GM12878 (cell line): ENCODE data around the gene VSIG10L2. TPM values are rescaled to one million over a fixed set of nuclear protein-coding genes. Genes with fewer than 3 reads are reported as not detected.

Experiments
- ATF7 ChIP-seq: fragments of 450-650 bp; IDR thresholded peaks from 2 replicates; pipeline ENCODE4 v1.6.1; 2016; ENCODE audit warnings: low read depth, mild to moderate bottlenecking
- BHLHE40 ChIP-seq, 2 experiments: fragments of 450-650 bp in 1 of 2; IDR thresholded peaks; 2 replicates each; pipeline ENCODE4 v1.6.1; 2011 to 2017; ENCODE audit warnings: low read depth in 2 of 2, borderline replicate concordance in 1 of 2, improper control_type of control experiment in 1 of 2, low read length in 1 of 2, mild to moderate bottlenecking in 1 of 2
- BMI1 ChIP-seq: fragments of 450-650 bp; IDR thresholded peaks from 2 replicates; pipeline ENCODE4 v1.6.1; 2016; ENCODE audit warnings: mild to moderate bottlenecking, moderate library complexity, borderline replicate concordance
- CEBPZ ChIP-seq: fragments of 150-350 bp; IDR thresholded peaks from 2 replicates; pipeline ENCODE4 v1.6.1; 2016; ENCODE audit warnings: low read depth, low read length
- EGR1 ChIP-seq, 2 experiments: IDR thresholded peaks; 1 replicate in 1 of 2; 2 replicates in 1 of 2; pipeline ENCODE4 v1.6.1; 2011 to 2012; ENCODE audit warnings: low read depth in 2 of 2, low read length in 2 of 2, borderline replicate concordance in 1 of 2, mild to moderate bottlenecking in 1 of 2, moderate library complexity in 1 of 2
- HDGF ChIP-seq: fragments of 450-650 bp; IDR thresholded peaks from 2 replicates; pipeline ENCODE4 v1.6.1; 2016; ENCODE audit warnings: antibody characterized with exemption
- HSF1 ChIP-seq: fragments of 150-350 bp; IDR thresholded peaks from 2 replicates; pipeline ENCODE4 v1.6.1; 2014; ENCODE audit warnings: mild to moderate bottlenecking, low read depth, low read length
- IKZF1 ChIP-seq: fragments of 450-650 bp; conservative IDR thresholded peaks from 2 replicates; pipeline ENCODE4 v1.6.1; 2017; ENCODE audit warnings: antibody characterized with exemption, mild to moderate bottlenecking
- JUNB ChIP-seq: IDR thresholded peaks from 2 replicates; pipeline ENCODE4 v1.6.1; 2016; ENCODE audit warnings: antibody characterized with exemption, mild to moderate bottlenecking
- MEF2B ChIP-seq: fragments of 450-650 bp; IDR thresholded peaks from 2 replicates; pipeline ENCODE4 v1.6.1; 2018; ENCODE audit warnings: mild to moderate bottlenecking, moderate library complexity; ENCODE audit not compliant: partially characterized antibody, poor library complexity, severe bottlenecking
- MTA2 ChIP-seq: fragments of 450-650 bp; IDR thresholded peaks from 2 replicates; pipeline ENCODE4 v1.6.1; 2016; ENCODE audit warnings: low read depth, mild to moderate bottlenecking, moderate library complexity
- MYB ChIP-seq: fragments of 150-350 bp; IDR thresholded peaks from 2 replicates; pipeline ENCODE4 v1.6.1; 2014; ENCODE audit warnings: mild to moderate bottlenecking, low read depth, low read length, borderline replicate concordance
- POLR2AphosphoS2 ChIP-seq: IDR thresholded peaks from 2 replicates; pipeline ENCODE4 v1.6.1; 2011; ENCODE audit warnings: low read depth, mild to moderate bottlenecking, low read length, improper control_type of control experiment, moderate library complexity
- RB1 ChIP-seq: fragments of 450-650 bp; formaldehyde crosslinking; IDR thresholded peaks from 2 replicates; pipeline ENCODE4 v1.6.1; 2017; ENCODE audit warnings: mild to moderate bottlenecking, borderline replicate concordance
- RCOR1 ChIP-seq: conservative IDR thresholded peaks from 2 replicates; pipeline ENCODE4 v1.6.1; 2012; ENCODE audit warnings: low read depth, low read length, improper control_type of control experiment
- RELB ChIP-seq: fragments of 450-650 bp; IDR thresholded peaks from 2 replicates; pipeline ENCODE4 v1.6.1; 2017; ENCODE audit warnings: low read depth, mild to moderate bottlenecking, moderate library complexity
- RUNX3 ChIP-seq: IDR thresholded peaks from 2 replicates; pipeline ENCODE4 v1.6.1; 2012; ENCODE audit warnings: low read length, inconsistent platforms
- SMC3 ChIP-seq: IDR thresholded peaks from 2 replicates; pipeline ENCODE4 v1.6.1; 2011; ENCODE audit warnings: low read length, improper control_type of control experiment, borderline replicate concordance
- SP1 ChIP-seq: IDR thresholded peaks from one replicate; pipeline ENCODE4 v1.6.1; 2011; ENCODE audit warnings: low read depth, low read length
- SPI1 ChIP-seq: IDR thresholded peaks from 2 replicates; pipeline ENCODE4 v1.6.1; 2011; ENCODE audit warnings: low read depth, mild to moderate bottlenecking, low read length, moderate library complexity, borderline replicate concordance; ENCODE audit not compliant: insufficient read depth
- SREBF2 ChIP-seq: IDR thresholded peaks from 2 replicates; pipeline ENCODE4 v1.6.1; 2012; ENCODE audit warnings: mild to moderate bottlenecking, low read length
- TCF7 ChIP-seq: IDR thresholded peaks from 2 replicates; pipeline ENCODE4 v1.6.1; 2014; ENCODE audit warnings: antibody characterized with exemption, borderline replicate concordance
- WRNIP1 ChIP-seq: IDR thresholded peaks from 2 replicates; pipeline ENCODE4 v1.6.1; 2011; ENCODE audit warnings: low read depth, low read length, improper control_type of control experiment, borderline replicate concordance
- ZNF217 ChIP-seq: fragments of 450-650 bp; IDR thresholded peaks from 2 replicates; pipeline ENCODE4 v1.6.1; 2017; ENCODE audit warnings: antibody characterized with exemption, mild to moderate bottlenecking
- ZNF622 ChIP-seq: fragments of 450-650 bp; IDR thresholded peaks from 2 replicates; pipeline ENCODE4 v1.6.1; 2017; ENCODE audit warnings: mild to moderate bottlenecking, inconsistent platforms
- polyA plus RNA-seq, 11 experiments: library from polyadenylated mRNA; depleted of rRNA in 4 of 11; unstranded in 6 of 11; stranded (reverse) in 5 of 11; fragments of >200 nt; fragmentation: Nextera tagmentation in 4 of 11; fragmentation: Illumina TruSeq in 1 of 11; extraction: Ambion mirVana in 4 of 11; extraction: Trizol in 1 of 11; gene quantifications; 1 replicate in 1 of 11; 2 replicates in 10 of 11; pipeline versions ENCODE4 v1.2.1 to v1.2.3, GENCODE V29; 2011 to 2016; ENCODE audit warnings: inconsistent platforms in 2 of 11, missing spikeins in 2 of 11, low read depth in 1 of 11
- total RNA-seq, 4 experiments: library from RNA; depleted of rRNA in 3 of 4; stranded (reverse); fragments of >200 nt in 3 of 4; fragmentation: Illumina TruSeq in 1 of 4; extraction: Trizol in 1 of 4; gene quantifications; 2 replicates each; pipeline versions ENCODE4 v1.2.1 to v1.2.3, GENCODE V29; 2013 to 2021

The VSIG10L2 gene
- total and polyA plus RNA-seq, 10 of the 15 experiments (the other 5 are each of a cell fraction or from before 2014, with no cell fraction given), result 0.02 TPM; not detected in 9

GRCh38 chr11:125995313-125995712, 49.5 kb downstream of the VSIG10L2 start (continued):
- TF ChIP-seq BHLHE40 (IDR thresholded peaks at IDR 0.05; ENCODE audit: borderline replicate concordance in 1 of 2, low read depth in 2 of 2, low read length in 1 of 2), result peak; percentile 41 to 60; a peak in 2 of 4 replicates
- TF ChIP-seq SPI1, result no peak
- TF ChIP-seq RB1, result no peak
- TF ChIP-seq SMC3, result no peak
- TF ChIP-seq ZNF217, result no peak
- no peak for TF ChIP-seq TCF7
- no peak for TF ChIP-seq WRNIP1
- peak; percentile 61 for TF ChIP-seq JUNB
- 0 out of 2 replicates have a peak, but pooled peaks have one; percentile 30 for TF ChIP-seq IKZF1
- no peak for TF ChIP-seq MYB
- TF ChIP-seq POLR2AphosphoS2, result no peak
- no peak for TF ChIP-seq HDGF
- TF ChIP-seq MTA2, result peak; percentile 46; the same call in 1 of the 2 replicates
- TF ChIP-seq CEBPZ, result no peak
- TF ChIP-seq EGR1 (IDR thresholded peaks at IDR 0.05; ENCODE audit: borderline replicate concordance in 1 of 2, low read depth in 2 of 2, low read length in 2 of 2), result peak in 1 of 2 experiments; percentile 82; a peak in 2 of 3 replicates
- TF ChIP-seq HSF1, result no peak
- no peak for TF ChIP-seq RCOR1
- no peak for TF ChIP-seq MEF2B
- no peak for TF ChIP-seq SP1
- no peak for TF ChIP-seq SREBF2
- TF ChIP-seq RUNX3, result peak; percentile 63
- no peak for TF ChIP-seq ZNF622
- no peak for TF ChIP-seq BMI1
- TF ChIP-seq ATF7, result 0 out of 2 replicates have a peak, but pooled peaks have one; percentile 27
- peak; percentile 56 for TF ChIP-seq RELB
